ENCODE measurements around the gene PRIM2.
"Not testable (repeated sequence)": the region's sequence is repeated elsewhere in the genome, so short reads cannot be mapped to it uniquely, and the experiment has no call there.

DNA sequence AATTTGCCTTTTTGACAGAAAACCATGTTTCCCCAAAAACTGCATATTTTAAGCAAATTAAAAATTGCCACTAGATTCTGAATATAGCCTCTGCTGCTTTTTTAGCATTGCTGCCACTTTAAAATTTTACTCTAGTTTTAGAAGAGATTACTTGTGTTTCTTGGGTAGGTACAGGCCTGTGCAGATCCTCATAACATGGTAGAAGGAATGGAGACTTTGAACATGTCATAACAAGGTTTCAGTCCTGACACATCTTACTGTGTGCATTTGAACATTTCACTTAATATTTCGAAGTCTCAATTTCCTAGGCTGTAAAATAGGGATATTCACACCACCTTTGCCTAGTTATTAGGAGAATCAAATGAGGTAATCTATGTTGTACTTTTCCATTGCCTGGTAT is 259.6 kb downstream of the PRIM2 start:
- not testable (repeated sequence) for TF ChIP-seq RBBP5 (IDR thresholded peaks at IDR 0.05; ENCODE audit: borderline replicate concordance, low read depth, low read length); ZNF274 (IDR thresholded peaks at IDR 0.05; ENCODE audit: borderline replicate concordance, extremely low read depth, low read length); MAFK (IDR thresholded peaks at IDR 0.05; ENCODE audit: low read depth, low read length); EZH2 (IDR thresholded peaks at IDR 0.05; ENCODE audit: low read depth, low read length, severe bottlenecking)

Data from H1 (cell line).